Heart right ventricle (tissue), 16 donors: ENCODE data around the gene CPVL. TPM values are rescaled to one million over a fixed set of nuclear protein-coding genes. Genes with fewer than 3 reads are reported as not detected.

Source experiments
- ATAC-seq, 8 donors: fragments of 200-7000 bp; cut with Tn5 transposase; one replicate each; pipeline ENCODE4 v1.9.1; 2020; ENCODE audit warnings: mild to moderate bottlenecking in 8 of 8, moderate library complexity in 8 of 8, moderate number of reproducible peaks in 1 of 8
- DNase-seq, 2 donors: peaks; one replicate each; pipeline ENCODE4 v3.0.0-alpha.2; 2020
- H3K27ac ChIP-seq, 10 donors: fragments of 200-600 bp; sonication (generic) in 2 of 10; one replicate each; pipeline versions ENCODE4 v1.5.0 to v1.8.0; 2020 to 2022; ENCODE audit warnings: mild to moderate bottlenecking in 3 of 10
- H3K27me3 ChIP-seq, 7 donors: fragments of 200-600 bp; one replicate each; pipeline ENCODE4 v1.8.0; 2021 to 2022; ENCODE audit warnings: mild to moderate bottlenecking in 2 of 7
- H3K36me3 ChIP-seq, 9 donors: fragments of 200-600 bp; sonication (generic) in 1 of 9; one replicate each; pipeline versions ENCODE4 v1.5.0 to v1.8.0; 2020 to 2022; ENCODE audit warnings: mild to moderate bottlenecking in 2 of 9
- H3K4me1 ChIP-seq, 9 donors: fragments of 200-600 bp; sonication (generic) in 1 of 9; one replicate each; pipeline versions ENCODE4 v1.5.0 to v1.8.0; 2020 to 2022; ENCODE audit warnings: mild to moderate bottlenecking in 4 of 9
- H3K4me3 ChIP-seq, 10 donors: fragments of 200-600 bp; sonication (generic) in 2 of 10; one replicate each; pipeline versions ENCODE4 v1.5.0 to v1.8.0; 2020 to 2022; ENCODE audit warnings: mild to moderate bottlenecking in 7 of 10, moderate library complexity in 2 of 10
- H3K9me3 ChIP-seq, 11 donors: fragments of 200-600 bp in 10 of 11; sonication (generic) in 2 of 11; one replicate each; pipeline versions ENCODE4 v1.5.0 to v1.8.0; 2013 to 2022; ENCODE audit warnings: mild to moderate bottlenecking in 2 of 11, control low read depth in 1 of 11, moderate library complexity in 1 of 11
- WGBS, 2 donors: extraction: QIAGEN DNeasy Blood & Tissue Kit; methylation state at CpG; one replicate each; pipeline ENCODE4 v1.1.7; 2013; ENCODE audit warnings: inconsistent platforms in 1 of 2; 5-methylcytosine and 5-hydroxymethylcytosine counted together
- intact Hi-C, 10 donors: fragments of 100-400 bp; cut with DNase I; formaldehyde crosslinking; loops; one replicate each; pipeline versions ENCODE4 v1.11.1 to v1.14.2; 2022
- polyA plus RNA-seq, 2 donors: library from polyadenylated mRNA; stranded (reverse); fragments of 200-250 nt; gene quantifications; one replicate each; pipeline ENCODE4 v1.2.3, GENCODE V29; 2013
- total RNA-seq, 10 donors: library from RNA; stranded (reverse); fragmentation: NEBNext Ultra II Directional in 3 of 10; extraction: Animal tissue kit (Norgen Biotek cat#: 25700) in 3 of 10; gene quantifications; one replicate each; pipeline versions ENCODE4 v1.2.1 to v1.2.4, GENCODE V29; 2021 to 2023
- TF ChIP-seq, protein P1 (sequence below), 9 donors: fragments of 200-600 bp; sonication (generic) in 2 of 9; IDR thresholded peaks; one replicate each; pipeline versions ENCODE4 v1.5.0 to v1.8.0; 2021 to 2022; ENCODE audit warnings: antibody characterized with exemption in 9 of 9, mild to moderate bottlenecking in 5 of 9, moderate library complexity in 1 of 9
- donor health status: Arrhythmogenic right ventricular cardiomyopathy.
- donor health status: ischemic (EF 13 %, LVEDD 7.1; RV severe dilation, severe dysfunction).
- donor health status: healthy with polysubstance abuse.
- donor health status: DM: no; HTN: yes; CAD: no.
- donor health status: DM: no; HTN: no; CAD: no.
- donor health status: ischemic (EF 25% LVEDD 6.9; RV normal size, moderate dysfunction).
- donor health status: ischemic (EF 25% LVEDD 5.7; RV mildly dilated, moderate dysfunction).
- donor health status: healthy.
- donor health status: DM: yes; HTN: yes; CAD: no.
- donor health status: Ischemic cardiomyopathy.
- donor health status: ischemic (EF 35%, LVEDD 5.7; RV mildly dilated, moderate dysfunction).
- donor health status: nonischemic (EF 11% LVEDD 7.7; RV severe dilation, severe dysfunction).
- donor health status: DM: yes; HTN: yes; CAD: no.
- donor health status: PGD.
- donor health status: ischemic (EF 29% LVEDD 5.4; RV normal size, mild dysfunction).
- donor health status: nonischemic (EF 23%, LVEDD 6.1; RV moderate dilation, normal function).

The CPVL gene
- total and polyA plus RNA-seq, 12 donors: 49.4 to 215 (median 93.0) TPM

DNA sequence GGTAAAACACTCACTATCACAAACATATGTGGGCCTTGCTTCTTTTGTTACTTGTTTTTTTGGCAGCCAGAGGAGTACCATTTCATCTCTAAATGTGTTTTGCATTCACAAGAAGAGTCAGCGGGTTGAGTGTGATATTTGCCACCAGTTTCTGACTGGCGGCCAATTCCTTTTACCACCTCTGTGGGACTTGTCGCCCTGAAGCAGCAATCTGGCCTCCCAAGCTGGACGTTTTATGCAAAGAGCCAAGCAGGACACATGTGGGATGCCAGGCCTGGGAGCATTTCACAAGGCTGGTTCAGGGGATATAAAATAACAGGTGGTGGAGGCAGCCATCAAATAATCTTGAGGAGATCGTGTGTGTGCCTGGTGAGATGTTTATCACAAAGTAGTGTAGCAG, 126.4 kb downstream of the CPVL start:
- H3K4me3 ChIP-seq: no peak overlapping the region
- H3K4me1 ChIP-seq: peaks cover 3 to 32% (median 11%) of the 10 kb centered on the region in 9 donors
- ATAC-seq (peak in 6 of 8 donors; percentile 54 to 73 (median 60)), DNase-seq (no peak)
- H3K36me3 ChIP-seq: peaks cover 0 to 12% (median 0%) of the 10 kb centered on the region in 9 donors
- H3K9me3 ChIP-seq: peaks cover 0 to 33% (median 16%) of the 10 kb centered on the region in 11 donors
- TF ChIP-seq, protein P1, sequence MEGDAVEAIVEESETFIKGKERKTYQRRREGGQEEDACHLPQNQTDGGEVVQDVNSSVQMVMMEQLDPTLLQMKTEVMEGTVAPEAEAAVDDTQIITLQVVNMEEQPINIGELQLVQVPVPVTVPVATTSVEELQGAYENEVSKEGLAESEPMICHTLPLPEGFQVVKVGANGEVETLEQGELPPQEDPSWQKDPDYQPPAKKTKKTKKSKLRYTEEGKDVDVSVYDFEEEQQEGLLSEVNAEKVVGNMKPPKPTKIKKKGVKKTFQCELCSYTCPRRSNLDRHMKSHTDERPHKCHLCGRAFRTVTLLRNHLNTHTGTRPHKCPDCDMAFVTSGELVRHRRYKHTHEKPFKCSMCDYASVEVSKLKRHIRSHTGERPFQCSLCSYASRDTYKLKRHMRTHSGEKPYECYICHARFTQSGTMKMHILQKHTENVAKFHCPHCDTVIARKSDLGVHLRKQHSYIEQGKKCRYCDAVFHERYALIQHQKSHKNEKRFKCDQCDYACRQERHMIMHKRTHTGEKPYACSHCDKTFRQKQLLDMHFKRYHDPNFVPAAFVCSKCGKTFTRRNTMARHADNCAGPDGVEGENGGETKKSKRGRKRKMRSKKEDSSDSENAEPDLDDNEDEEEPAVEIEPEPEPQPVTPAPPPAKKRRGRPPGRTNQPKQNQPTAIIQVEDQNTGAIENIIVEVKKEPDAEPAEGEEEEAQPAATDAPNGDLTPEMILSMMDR (IDR thresholded peaks at IDR 0.05): no peak
- WGBS, 2 donors: 47 to 55% methylated on average over 5 of the region's 5 CpGs
- H3K27ac ChIP-seq: peak overlapping the region in 5 of 10 donors; percentile 12 to 48 (median 22)
- H3K27me3 ChIP-seq: no peaks in the 10 kb centered on the region
- intact Hi-C loops: loop anchor here in 1 of 10 donors (5.0 kb wide), 1 partner anchor 63 kb away; the partner anchor contains the start of gene TRIL

DNA sequence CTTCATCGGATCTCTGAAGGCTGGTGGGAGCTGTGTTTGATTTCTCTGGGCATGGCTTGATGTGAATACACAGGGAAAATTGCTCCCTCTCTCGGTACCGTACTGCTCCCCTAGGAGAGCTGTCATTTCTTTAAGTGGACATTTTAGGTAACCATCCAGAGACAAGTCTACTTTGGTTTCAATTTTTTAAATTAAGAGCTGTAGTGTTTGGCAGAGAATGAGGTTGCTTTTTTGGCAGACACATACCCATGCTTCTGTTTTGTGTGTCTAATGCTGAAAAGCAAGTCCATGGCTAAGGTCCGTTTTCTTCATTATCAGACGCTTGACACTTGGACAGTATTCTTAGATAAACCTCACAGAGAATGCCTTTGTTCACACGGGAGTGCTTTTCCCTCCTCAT, 127.0 kb downstream of the CPVL start:
- H3K27ac ChIP-seq: peak overlapping the region in 5 of 10 donors; percentile 12 to 48 (median 22)
- H3K9me3 ChIP-seq: peaks cover 0 to 28% (median 11%) of the 10 kb centered on the region in 11 donors
- H3K4me1 ChIP-seq: peaks cover 3 to 32% (median 11%) of the 10 kb centered on the region in 9 donors
- ATAC-seq (peak; percentile 36 to 77 (median 74)), DNase-seq (no peak)
- no peaks in the 10 kb centered on the region for H3K27me3 ChIP-seq
- peaks cover 0 to 7% (median 0%) of the 10 kb centered on the region in 9 donors for H3K36me3 ChIP-seq
- WGBS, 2 donors: 26 to 32% methylated on average over 6 of the region's 6 CpGs
- no peak overlapping the region for H3K4me3 ChIP-seq
- intact Hi-C loops: loop anchor here in 1 of 10 donors (5.0 kb wide), 1 partner anchor 62 kb away; the partner anchor contains the start of gene TRIL
- TF ChIP-seq, protein P1 (IDR thresholded peaks at IDR 0.05): peak in 7 of 9 donors; percentile 3 to 54 (median 21)

DNA sequence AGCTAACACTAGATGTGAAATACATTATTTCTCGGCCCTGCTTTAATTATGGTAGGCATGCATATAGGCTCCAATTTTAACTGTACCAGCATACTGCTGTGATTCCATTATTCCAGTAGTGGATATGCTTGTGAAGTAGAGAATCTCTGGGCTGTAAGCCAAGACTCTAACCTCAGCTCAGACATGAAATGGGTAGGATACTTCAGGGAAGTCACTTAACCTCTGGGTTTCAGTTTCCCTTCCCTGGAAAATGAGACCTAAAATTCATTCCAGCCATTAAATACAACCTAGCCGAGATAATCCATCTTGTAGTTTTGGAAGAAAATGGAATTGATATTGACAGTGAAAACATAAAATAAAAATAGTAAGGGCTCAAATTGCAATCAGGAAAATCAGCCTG, 128.6 kb downstream of the CPVL start:
- DNase-seq: no peak
- intact Hi-C loops: loop anchor here in 1 of 10 donors (5.0 kb wide), 1 partner anchor 60 kb away; the partner anchor contains the start of gene TRIL
- 70 to 75% methylated on average over 2 of the region's 2 CpGs for WGBS, 2 donors
- Histone ChIP-seq H3K4me1 (peaks cover 3 to 35% (median 15%) of the 10 kb centered on the region in 9 donors), H3K27ac (peak overlapping the region in 1 of 10 donors; percentile 17), H3K9me3 (peaks cover 0 to 14% (median 0%) of the 10 kb centered on the region in 11 donors), H3K27me3 (no peaks in the 10 kb centered on the region), H3K4me3 (no peak overlapping the region), H3K36me3 (peaks cover 0 to 1% (median 0%) of the 10 kb centered on the region in 9 donors)
- peak in 2 of 8 donors; percentile 37 to 54 for ATAC-seq
- TF ChIP-seq, protein P1 (IDR thresholded peaks at IDR 0.05): no peak

DNA sequence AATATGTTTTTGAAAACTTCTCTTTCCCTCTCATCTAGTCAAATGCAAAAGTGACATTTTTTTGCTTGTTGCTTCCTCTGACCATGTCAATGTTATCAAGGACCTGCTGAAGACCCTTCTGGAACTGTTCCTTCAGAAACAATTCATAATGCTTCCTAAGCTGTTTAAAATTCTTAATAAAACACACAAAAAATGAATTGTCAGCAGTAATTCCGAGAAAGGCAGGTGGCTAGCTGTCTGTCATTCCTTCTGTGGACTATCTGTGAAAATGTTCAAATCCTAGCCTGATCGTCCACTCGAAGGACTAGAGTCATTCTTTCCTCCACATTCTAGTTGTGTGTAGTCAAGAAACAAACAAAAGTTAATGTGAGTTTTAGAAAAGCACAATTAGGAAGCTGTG, 131.6 kb downstream of the CPVL start:
- no peaks in the 10 kb centered on the region for H3K27me3 ChIP-seq
- H3K36me3 ChIP-seq: no peaks in the 10 kb centered on the region
- peaks cover 3 to 53% (median 28%) of the 10 kb centered on the region in 9 donors for H3K4me1 ChIP-seq
- ATAC-seq (no peak), DNase-seq (no peak)
- intact Hi-C loops: loop anchor here in 1 of 10 donors (5.0 kb wide), 1 partner anchor 57 kb away; the partner anchor contains the start of gene TRIL
- peak overlapping the region in 1 of 10 donors; percentile 68 for H3K27ac ChIP-seq
- no peaks in the 10 kb centered on the region for H3K9me3 ChIP-seq
- 92 to 98% methylated on average over 3 of the region's 3 CpGs for WGBS, 2 donors
- TF ChIP-seq, protein P1 (IDR thresholded peaks at IDR 0.05): no peak
- no peak overlapping the region for H3K4me3 ChIP-seq
